ENCODE results near the gene CALHM6. TPM values are rescaled to one million over a fixed set of nuclear protein-coding genes. Genes with fewer than 3 reads are reported as not detected.

The CALHM6 gene
- total RNA-seq, 1 experiment from 2014 or later = not detected

GRCh38 chr6:116446399-116446798 lies 14.8 kb upstream of the CALHM6 start:
- ChIA-PET RAD21 (ENCODE audit: low non-redundant PET in 1 of 2, low total read pairs in 2 of 2, uncharacterized antibody in 2 of 2, unreplicated experiment in 2 of 2) (no interaction called here), CTCF (interaction anchor here (1.0 kb wide), 1 partner anchor 24 kb away, joined by 3 read pairs; no protein-coding TSS in a partner anchor), POLR2A (no interaction called here)
- H3K27me3 ChIP-seq (ENCODE audit: insufficient read depth, low read length) = no peaks in the 10 kb centered on the region
- no peaks in the 10 kb centered on the region for H3K36me3 ChIP-seq (ENCODE audit: control insufficient read depth in 1 of 2, insufficient read depth in 2 of 2, low read length in 2 of 2)
- TF ChIP-seq REST (IDR thresholded peaks at IDR 0.05; ENCODE audit: low read depth) = no peak
- TF ChIP-seq SP1 (IDR thresholded peaks at IDR 0.05; ENCODE audit: low read depth) = no peak
- no peak for TF ChIP-seq YY1 (IDR thresholded peaks at IDR 0.05; ENCODE audit: extremely low read depth, insufficient replicate concordance, low read depth, low read length)
- TF ChIP-seq TCF7L2 (IDR thresholded peaks at IDR 0.05; ENCODE audit: borderline replicate concordance, extremely low read depth, insufficient read depth, insufficient read length) = no peak
- H3K4me3 ChIP-seq (replicated peaks in 1 of 2; ENCODE audit: low read depth in 1 of 2, low read length in 2 of 2) = no peak overlapping the region
- no peaks in the 10 kb centered on the region for H3K79me2 ChIP-seq (ENCODE audit: insufficient read depth, low read length)
- ATAC-seq (no peak), DNase-seq (ENCODE audit: low read depth, low spot score) (no peak)
- H3K4me1 ChIP-seq (ENCODE audit: control insufficient read depth in 1 of 2, insufficient read depth in 2 of 2, low read length in 2 of 2) = no peaks in the 10 kb centered on the region
- H4K20me1 ChIP-seq (ENCODE audit: insufficient read depth) = no peaks in the 10 kb centered on the region
- no peak overlapping the region for H3K4me2 ChIP-seq (ENCODE audit: low read length)
- H3K9me2 ChIP-seq (ENCODE audit: insufficient read depth) = no peaks in the 10 kb centered on the region
- H2AFZ ChIP-seq (ENCODE audit: low read depth, low read length, poor library complexity, severe bottlenecking) = no peak overlapping the region
- H3K27ac ChIP-seq (ENCODE audit: low read depth, low read length) = no peak overlapping the region
- no peak overlapping the region for H3K9ac ChIP-seq (ENCODE audit: low read length)
- intact Hi-C loops (cut with micrococcal nuclease) = no loop called here
- BruUV-seq (replicated peaks) = no TSS peak
- H3K9me3 ChIP-seq (ENCODE audit: control insufficient read depth in 1 of 2, insufficient read depth in 1 of 2, low read depth in 1 of 2, low read length in 2 of 2) = no peaks in the 10 kb centered on the region

- RAD21 ChIA-PET (ENCODE audit: low non-redundant PET in 1 of 2, low total read pairs in 2 of 2, uncharacterized antibody in 2 of 2, unreplicated experiment in 2 of 2) = no interaction called here
- Histone ChIP-seq H3K4me1 (ENCODE audit: control insufficient read depth in 1 of 2, insufficient read depth in 2 of 2, low read length in 2 of 2) (no peaks in the 10 kb centered on the region), H3K9me2 (ENCODE audit: insufficient read depth) (no peaks in the 10 kb centered on the region), H3K79me2 (ENCODE audit: insufficient read depth, low read length) (no peaks in the 10 kb centered on the region), H3K4me3 (replicated peaks in 1 of 2; ENCODE audit: low read depth in 1 of 2, low read length in 2 of 2) (no peak overlapping the region), H3K9me3 (ENCODE audit: control insufficient read depth in 1 of 2, insufficient read depth in 1 of 2, low read depth in 1 of 2, low read length in 2 of 2) (no peaks in the 10 kb centered on the region), H3K27me3 (ENCODE audit: insufficient read depth, low read length) (no peaks in the 10 kb centered on the region), H4K20me1 (ENCODE audit: insufficient read depth) (no peaks in the 10 kb centered on the region), H3K4me2 (ENCODE audit: low read length) (no peak overlapping the region), H2AFZ (ENCODE audit: low read depth, low read length, poor library complexity, severe bottlenecking) (no peak overlapping the region), H3K27ac (ENCODE audit: low read depth, low read length) (no peak overlapping the region), H3K9ac (ENCODE audit: low read length) (no peak overlapping the region), H3K36me3 (ENCODE audit: control insufficient read depth in 1 of 2, insufficient read depth in 2 of 2, low read length in 2 of 2) (no peaks in the 10 kb centered on the region)
- TF ChIP-seq MAX (IDR thresholded peaks at IDR 0.05) = no peak
- no peak for TF ChIP-seq SP1 (IDR thresholded peaks at IDR 0.05; ENCODE audit: low read depth)
- no peak for TF ChIP-seq CEBPB (IDR thresholded peaks at IDR 0.05; ENCODE audit: low read depth)
- intact Hi-C loops (cut with micrococcal nuclease) = no loop called here
- no peak for ATAC-seq
- CTCF ChIA-PET = interaction anchor here (1.0 kb wide), 1 partner anchor 24 kb away, joined by 3 read pairs; no protein-coding TSS in a partner anchor
- POLR2A ChIA-PET = no interaction called here
- DNase-seq (ENCODE audit: low read depth, low spot score) = no peak
- no TSS peak for BruUV-seq (replicated peaks)
Observed at GRCh38 chr6:116447052-116447451, 14.1 kb upstream of the CALHM6 start.
